Tongue (tissue), 2 donors: Measurements from ENCODE around the gene TMEM245. TPM values are rescaled to one million over a fixed set of nuclear protein-coding genes. Genes with fewer than 3 reads are reported as not detected.
A peak's percentile ranks its signal among the peaks of the same experiment; 100 is the strongest.

ENCODE experiments used
- DNase-seq: peaks from one replicate; pipeline ENCODE4 v3.0.0-alpha.2; 2015
- total RNA-seq: library from RNA; depleted of rRNA; stranded (reverse); fragments of >200 nt; gene quantifications from one replicate; pipeline ENCODE4 v1.2.3, GENCODE V29; 2014

Gene TMEM245
- total RNA-seq, 1 donor from 2014 or later = 79.0 TPM

GRCh38 chr9:109022873-109023272 lies 96.9 kb downstream of the TMEM245 start:
- DNase-seq = peak; percentile 21

- DNase-seq = no peak
These were observed 98.9 kb downstream of the TMEM245 start for GRCh38 chr9:109020581-109021511.

GRCh38 chr9:109020113-109020512 lies 99.6 kb downstream of the TMEM245 start:
- no peak for DNase-seq

- DNase-seq = no peak
These were observed 100.3 kb downstream of the TMEM245 start for GRCh38 chr9:109019420-109019819.

GRCh38 chr9:109017493-109017892 lies 102.3 kb downstream of the TMEM245 start:
- DNase-seq = no peak

GRCh38 chr9:109017061-109017460 lies 102.7 kb downstream of the TMEM245 start:
- DNase-seq = no peak

GRCh38 chr9:109016132-109016531 lies 103.6 kb downstream of the TMEM245 start:
- no peak for DNase-seq

- no peak for DNase-seq
These were observed 105.0 kb downstream of the TMEM245 start for GRCh38 chr9:109014608-109015280.

- DNase-seq = peak; percentile 35
These were observed 105.8 kb downstream of the TMEM245 start for GRCh38 chr9:109013679-109014607.

GRCh38 chr9:109012876-109013678 lies 106.7 kb downstream of the TMEM245 start, which contains the start of gene CTNNAL1:
Gene CTNNAL1 (minus strand): TSS chr9:109013499. CDS start chr9:109013442, 57 bp downstream.
- DNase-seq = peak; percentile 96

- DNase-seq = peak; percentile 73
These were observed 107.5 kb downstream of the TMEM245 start for GRCh38 chr9:109012009-109012875.

- DNase-seq = no peak
These were observed 108.5 kb downstream of the TMEM245 start for GRCh38 chr9:109011231-109011671.

GRCh38 chr9:109010746-109011145 lies 109.0 kb downstream of the TMEM245 start:
- DNase-seq = no peak

GRCh38 chr9:109005678-109006077 lies 114.1 kb downstream of the TMEM245 start:
- no peak for DNase-seq

GRCh38 chr9:109003116-109003515 lies 116.6 kb downstream of the TMEM245 start:
- DNase-seq = no peak

- no peak for DNase-seq
These were observed 117.6 kb downstream of the TMEM245 start for GRCh38 chr9:109002141-109002540.

- DNase-seq = no peak
These were observed 118.5 kb downstream of the TMEM245 start for GRCh38 chr9:109001275-109001676.

- DNase-seq = no peak
These were observed 122.6 kb downstream of the TMEM245 start for GRCh38 chr9:108997112-108997511.

- no peak for DNase-seq
These were observed 123.1 kb downstream of the TMEM245 start for GRCh38 chr9:108996643-108997042.

GRCh38 chr9:108994695-108995094 lies 125.1 kb downstream of the TMEM245 start:
- DNase-seq = peak; percentile 46
